CD4-positive, alpha-beta memory T cell (primary cell): ENCODE measurements around the gene LCE5A. TPM values are rescaled to one million over a fixed set of nuclear protein-coding genes. Genes with fewer than 3 reads are reported as not detected.
A peak's percentile ranks its signal among the peaks of the same experiment; 100 is the strongest.

Experiments
- CTCF ChIA-PET: fragments of 350-600 bp; sonication (Branson Sonifier 250); formaldehyde crosslinking; loops from one replicate; lab custom pipeline; 2021; ENCODE audit warnings: inconsistent platforms; ENCODE audit not compliant: partially characterized antibody; lab: Charles Lee
- POLR2A ChIA-PET: fragments of 350-600 bp; sonication (Branson Sonifier 250); formaldehyde crosslinking; loops from one replicate; lab custom pipeline; 2021; ENCODE audit not compliant: partially characterized antibody; lab: Charles Lee
- DNase-seq, 5 donors: peaks; one replicate each; pipeline versions ENCODE4 v3.0.0 to v3.0.0-alpha.2; 2020 to 2022; ENCODE audit warnings: mixed read lengths in 1 of 5
- H3K27ac ChIP-seq: one replicate; pipeline ENCODE4 v1.7.0; 2013; ENCODE audit warnings: low read depth, low read length
- H3K27me3 ChIP-seq: 2 replicates; pipeline ENCODE4 v1.7.0; 2013; ENCODE audit warnings: mild to moderate bottlenecking, low read length, moderate library complexity; ENCODE audit not compliant: insufficient read depth
- H3K36me3 ChIP-seq: 2 replicates; pipeline ENCODE4 v1.7.0; 2013; ENCODE audit warnings: mild to moderate bottlenecking, low read length, moderate library complexity; ENCODE audit not compliant: insufficient read depth
- H3K4me1 ChIP-seq: 2 replicates; pipeline ENCODE4 v1.7.0; 2013; ENCODE audit warnings: mild to moderate bottlenecking, low read length, moderate library complexity; ENCODE audit not compliant: insufficient read depth
- H3K4me3 ChIP-seq, 2 donors: one replicate each; pipeline ENCODE4 v1.7.0; 2013; ENCODE audit warnings: low read length in 2 of 2, mild to moderate bottlenecking in 1 of 2
- H3K9me3 ChIP-seq, 2 donors: one replicate each; pipeline ENCODE4 v1.7.0; 2013; ENCODE audit warnings: low read length in 2 of 2, control low read depth in 1 of 2; ENCODE audit not compliant: control insufficient read depth in 1 of 2
- H3K27ac Mint-ChIP-seq, 7 donors: one replicate each; pipeline ENCODE4 v1.8.0; 2020 to 2021; ENCODE audit warnings: mixed read lengths in 7 of 7, mild to moderate bottlenecking in 6 of 7, inconsistent platforms in 3 of 7, moderate library complexity in 3 of 7
- H3K27me3 Mint-ChIP-seq, 2 donors: one replicate each; pipeline ENCODE4 v1.8.0; 2020 to 2021; ENCODE audit warnings: mixed read lengths in 2 of 2
- H3K36me3 Mint-ChIP-seq, 2 donors: one replicate each; pipeline ENCODE4 v1.8.0; 2020 to 2021; ENCODE audit warnings: mixed read lengths in 2 of 2, inconsistent platforms in 1 of 2, mild to moderate bottlenecking in 1 of 2
- H3K4me1 Mint-ChIP-seq, 4 donors: one replicate each; pipeline ENCODE4 v1.8.0; 2020 to 2021; ENCODE audit warnings: mixed read lengths in 4 of 4, mild to moderate bottlenecking in 1 of 4
- H3K4me3 Mint-ChIP-seq, 8 donors: one replicate each; pipeline ENCODE4 v1.8.0; 2020 to 2021; ENCODE audit warnings: mixed read lengths in 8 of 8, mild to moderate bottlenecking in 7 of 8, moderate library complexity in 6 of 8, inconsistent platforms in 3 of 8
- H3K9me3 Mint-ChIP-seq, 8 donors: one replicate each; pipeline ENCODE4 v1.8.0; 2020 to 2021; ENCODE audit warnings: mixed read lengths in 8 of 8, mild to moderate bottlenecking in 5 of 8, inconsistent platforms in 3 of 8, moderate library complexity in 1 of 8
- intact Hi-C: fragments of 100-400 bp; cut with micrococcal nuclease; formaldehyde crosslinking; loops from one replicate; pipeline ENCODE4 v1.15.1; 2023
- polyA plus RNA-seq, 2 donors: library from polyadenylated mRNA; unstranded; fragments of 300-500 nt; fragmentation: Illumina TruSeq; gene quantifications; one replicate each; pipeline ENCODE4 v1.2.3, GENCODE V29; 2021
- total RNA-seq, 2 experiments: library from RNA; stranded (reverse); gene quantifications; one replicate each; pipeline ENCODE4 v1.2.3, GENCODE V29; 2021

The LCE5A gene
- total RNA-seq (not detected), polyA plus RNA-seq (not detected)

GRCh38 chr1:152510503-152510902 lies at the start of gene LCE5A:
LCE5A (plus strand) TSS chr1:152510803; CDS start chr1:152511535, 732 bp downstream.
- peaks cover 18% of the 10 kb centered on the region for H3K27me3 ChIP-seq
- no peaks in the 10 kb centered on the region for H3K36me3 ChIP-seq
- CTCF ChIA-PET = no interaction called here
- H3K27me3 Mint-ChIP-seq = peaks cover 49 to 50% of the 10 kb centered on the region in 2 donors
- H3K4me3 ChIP-seq = no peak within 1 kb of the TSS
- intact Hi-C loops = no loop called here
- H3K4me3 Mint-ChIP-seq = no peak within 1 kb of the TSS
- no peaks in the 10 kb centered on the region for H3K36me3 Mint-ChIP-seq
- no peaks in the 10 kb centered on the region for H3K9me3 ChIP-seq
- no peak within 1 kb of the TSS for H3K27ac ChIP-seq
- H3K27ac Mint-ChIP-seq = no peak within 1 kb of the TSS
- H3K4me1 Mint-ChIP-seq = peaks cover 4 to 7% (median 5%) of the 10 kb centered on the region in 4 donors
- no peaks in the 10 kb centered on the region for H3K4me1 ChIP-seq
- POLR2A ChIA-PET = no interaction called here
- no peak for DNase-seq
- peaks cover 0 to 3% (median 0%) of the 10 kb centered on the region in 8 donors for H3K9me3 Mint-ChIP-seq

- Mint-ChIP-seq H3K4me3 (peak overlapping the region in 2 of 8 donors; percentile 40 to 79), H3K27me3 (peaks cover 0 to 6% of the 10 kb centered on the region in 2 donors), H3K4me1 (peaks cover 24 to 36% (median 30%) of the 10 kb centered on the region in 4 donors), H3K27ac (peak overlapping the region in 4 of 7 donors; percentile 45 to 83 (median 74)), H3K9me3 (peaks cover 0 to 6% (median 0%) of the 10 kb centered on the region in 8 donors), H3K36me3 (no peaks in the 10 kb centered on the region)
- peak; percentile 62 to 72 (median 69) for DNase-seq
- Histone ChIP-seq H3K4me3 (no peak overlapping the region), H3K27me3 (no peaks in the 10 kb centered on the region), H3K9me3 (no peaks in the 10 kb centered on the region), H3K27ac (no peak overlapping the region), H3K4me1 (peaks cover 15% of the 10 kb centered on the region), H3K36me3 (no peaks in the 10 kb centered on the region)
- ChIA-PET CTCF (interaction anchor here (0.9 to 6.0 kb wide), 3 partner anchors 21 to 282 kb away, joined by 3 to 326 read pairs (median 3); no protein-coding TSS in a partner anchor), POLR2A (no interaction called here)
- intact Hi-C loops = no loop called here
Observed at GRCh38 chr1:152461544-152461943, 49.1 kb upstream of the LCE5A start.

GRCh38 chr1:152462636-152463035 lies 48.0 kb upstream of the LCE5A start:
- H3K4me3 ChIP-seq = no peak overlapping the region
- CTCF ChIA-PET = interaction anchor here (0.7 to 6.0 kb wide), 5 partner anchors 21 to 409 kb away, joined by 3 to 326 read pairs (median 3); no protein-coding TSS in a partner anchor
- no peak for DNase-seq
- Mint-ChIP-seq H3K27ac (no peak overlapping the region), H3K9me3 (peaks cover 0 to 13% (median 0%) of the 10 kb centered on the region in 8 donors), H3K27me3 (peaks cover 3 to 11% of the 10 kb centered on the region in 2 donors), H3K4me1 (peaks cover 24 to 36% (median 30%) of the 10 kb centered on the region in 4 donors), H3K36me3 (no peaks in the 10 kb centered on the region), H3K4me3 (no peak overlapping the region)
- POLR2A ChIA-PET = no interaction called here
- no peaks in the 10 kb centered on the region for H3K9me3 ChIP-seq
- H3K36me3 ChIP-seq = no peaks in the 10 kb centered on the region
- H3K4me1 ChIP-seq = peaks cover 15% of the 10 kb centered on the region
- H3K27me3 ChIP-seq = no peaks in the 10 kb centered on the region
- no peak overlapping the region for H3K27ac ChIP-seq
- intact Hi-C loops = no loop called here

GRCh38 chr1:152466217-152466616 lies 44.4 kb upstream of the LCE5A start:
- Histone ChIP-seq H3K4me3 (no peak overlapping the region), H3K27ac (no peak overlapping the region), H3K9me3 (no peaks in the 10 kb centered on the region), H3K4me1 (no peaks in the 10 kb centered on the region), H3K27me3 (no peaks in the 10 kb centered on the region), H3K36me3 (no peaks in the 10 kb centered on the region)
- ChIA-PET CTCF (no interaction called here), POLR2A (no interaction called here)
- Mint-ChIP-seq H3K4me1 (peaks cover 3 to 8% (median 4%) of the 10 kb centered on the region in 4 donors), H3K9me3 (peaks cover 0 to 13% (median 0%) of the 10 kb centered on the region in 8 donors), H3K27me3 (peaks cover 10 to 19% of the 10 kb centered on the region in 2 donors), H3K4me3 (no peak overlapping the region), H3K36me3 (no peaks in the 10 kb centered on the region), H3K27ac (no peak overlapping the region)
- DNase-seq = no peak
- intact Hi-C loops = no loop called here

- no peaks in the 10 kb centered on the region for H3K27me3 ChIP-seq
- Mint-ChIP-seq H3K27me3 (peaks cover 5 to 6% of the 10 kb centered on the region in 2 donors), H3K4me1 (peaks cover 0 to 4% (median 0%) of the 10 kb centered on the region in 4 donors), H3K36me3 (peaks cover 6 to 15% of the 10 kb centered on the region in 2 donors), H3K4me3 (no peak overlapping the region), H3K27ac (no peak overlapping the region), H3K9me3 (peaks cover 16 to 44% (median 32%) of the 10 kb centered on the region in 8 donors)
- peaks cover 0 to 10% of the 10 kb centered on the region in 2 donors for H3K9me3 ChIP-seq
- H3K4me1 ChIP-seq = no peaks in the 10 kb centered on the region
- ChIA-PET CTCF (interaction anchor here (0.8 to 1.7 kb wide), 2 partner anchors 8 to 16 kb away, joined by 3 to 4 read pairs; no protein-coding TSS in a partner anchor), POLR2A (no interaction called here)
- no peak overlapping the region for H3K27ac ChIP-seq
- DNase-seq = no peak
- intact Hi-C loops = no loop called here
- H3K36me3 ChIP-seq = no peaks in the 10 kb centered on the region
- H3K4me3 ChIP-seq = no peak overlapping the region
Observed at GRCh38 chr1:152473887-152474537, 36.6 kb upstream of the LCE5A start.

GRCh38 chr1:152479792-152480595 lies 30.6 kb upstream of the LCE5A start:
- POLR2A ChIA-PET = interaction anchor here (1.4 kb wide), 1 partner anchor 22 kb away, joined by 3 read pairs; no protein-coding TSS in a partner anchor
- Mint-ChIP-seq H3K9me3 (peaks cover 13 to 34% (median 25%) of the 10 kb centered on the region in 8 donors), H3K4me1 (peaks cover 6 to 30% (median 15%) of the 10 kb centered on the region in 4 donors), H3K27me3 (peaks cover 0 to 3% of the 10 kb centered on the region in 2 donors), H3K4me3 (peak overlapping the region in 7 of 8 donors; percentile 9 to 68 (median 34)), H3K36me3 (peaks cover 6% of the 10 kb centered on the region in 2 donors), H3K27ac (peak overlapping the region in 4 of 7 donors; percentile 5 to 69 (median 50))
- H3K36me3 ChIP-seq = no peaks in the 10 kb centered on the region
- H3K27ac ChIP-seq = no peak overlapping the region
- DNase-seq = peak; percentile 48 to 65 (median 54)
- peaks cover 0 to 10% of the 10 kb centered on the region in 2 donors for H3K9me3 ChIP-seq
- intact Hi-C loops = no loop called here
- CTCF ChIA-PET = interaction anchor here (0.8 to 3.6 kb wide), 9 partner anchors 10 to 368 kb away, joined by 3 to 17 read pairs (median 5); no protein-coding TSS in a partner anchor
- no peaks in the 10 kb centered on the region for H3K27me3 ChIP-seq
- no peak overlapping the region for H3K4me3 ChIP-seq
- H3K4me1 ChIP-seq = peaks cover 11% of the 10 kb centered on the region
